ENCODE data around the gene SDC3.

- TF ChIP-seq POLR2A (IDR thresholded peaks at IDR 0.05; ENCODE audit: low read depth, low read length): no peak
- TF ChIP-seq SPI1 (IDR thresholded peaks at IDR 0.05; ENCODE audit: borderline replicate concordance, insufficient read depth, low read depth, low read length): no peak
- TF ChIP-seq POLR2AphosphoS5 (IDR thresholded peaks at IDR 0.05; ENCODE audit: low read length): no peak
- no peak for TF ChIP-seq SIN3A (IDR thresholded peaks at IDR 0.05; ENCODE audit: low read depth, low read length)
- TF ChIP-seq RBBP5 (conservative IDR thresholded peaks at IDR 0.05): no peak
- TF ChIP-seq ZNF207 (IDR thresholded peaks at IDR 0.05; ENCODE audit: borderline replicate concordance): no peak
- TF ChIP-seq ZNF384 (IDR thresholded peaks at IDR 0.05; ENCODE audit: borderline replicate concordance, low read depth, low read length): no peak
- no peak for TF ChIP-seq CUX1 (IDR thresholded peaks at IDR 0.05; ENCODE audit: insufficient replicate concordance, low read depth, low read length)
Measured at GRCh38 chr1:30857964-30858363, 50.6 kb downstream of the SDC3 start.
